ENCODE data around the gene KCNIP4. TPM values are rescaled to one million over a fixed set of nuclear protein-coding genes. Genes with fewer than 3 reads are reported as not detected.

KCNIP4 gene
- total and polyA plus RNA-seq, 9 of the 15 experiments (the other 6 are each of a cell fraction or from before 2014, with no cell fraction given): 0.25 to 0.41 TPM; not detected in 7

GRCh38 chr4:21366840-21367239 lies 581.7 kb downstream of the KCNIP4 start (continued):
- TF ChIP-seq ETS2 (tag; IDR thresholded peaks at IDR 0.05; ENCODE audit: borderline replicate concordance, poor library complexity, severe bottlenecking): no peak
- TF ChIP-seq SMARCA4 (IDR thresholded peaks at IDR 0.05): no peak

DNA sequence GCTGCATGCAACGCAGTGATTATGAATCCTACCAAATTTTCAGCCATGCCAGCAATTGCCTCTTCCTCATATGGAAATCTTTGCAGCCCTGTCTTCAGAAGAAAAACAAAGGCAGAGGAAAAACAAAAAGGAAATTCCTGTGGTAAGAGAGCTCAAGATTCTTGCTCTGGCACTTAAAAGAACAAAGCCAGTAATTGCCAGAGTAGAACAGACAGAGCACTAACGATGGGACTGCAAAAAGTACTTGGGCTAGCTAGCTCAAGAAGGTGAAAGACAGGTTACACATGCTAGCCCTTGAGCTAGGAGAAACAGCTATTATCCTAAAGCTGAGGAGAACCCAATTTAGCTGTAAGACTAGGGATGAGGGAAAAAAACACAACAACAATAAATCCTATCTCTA lies 582.3 kb downstream of the KCNIP4 start:
- H3K79me2 ChIP-seq (ENCODE audit: control insufficient read depth, insufficient read depth, low read length): no peaks in the 10 kb centered on the region
- no peaks in the 10 kb centered on the region for H3K9me1 ChIP-seq (ENCODE audit: control insufficient read depth, insufficient read depth, low read length)
- ChIA-PET POLR2A (no interaction called here), CTCF (ENCODE audit: low intra/inter-chr PET ratio) (no interaction called here)
- H3K36me3 ChIP-seq (ENCODE audit: control insufficient read depth, insufficient read depth, low read length): no peaks in the 10 kb centered on the region
- BruUV-seq (replicated peaks): no TSS peak
- H3K27me3 ChIP-seq (ENCODE audit: control insufficient read depth in 2 of 2, insufficient read depth in 2 of 2, low read length in 2 of 2): no peaks in the 10 kb centered on the region
- no peak overlapping the region for H2AFZ ChIP-seq (ENCODE audit: low read depth, low read length)
- TF ChIP-seq ZHX1 (conservative IDR thresholded peaks at IDR 0.05; ENCODE audit: low read length): no peak
- no peak for TF ChIP-seq NR2C1 (IDR thresholded peaks at IDR 0.05)
- no peak for TF ChIP-seq NR2C1 (tag; IDR thresholded peaks at IDR 0.05)
- TF ChIP-seq ZNF766 (CRISPR knock-in tag; conservative IDR thresholded peaks at IDR 0.05): no peak
- no peak for TF ChIP-seq ZNF165 (CRISPR knock-in tag; IDR thresholded peaks at IDR 0.05; ENCODE audit: borderline replicate concordance)
- no peak for TF ChIP-seq TFAM (CRISPR knock-in tag; conservative IDR thresholded peaks at IDR 0.05)
- no peak for TF ChIP-seq TARDBP (IDR thresholded peaks at IDR 0.05)
- TF ChIP-seq CSDE1 (IDR thresholded peaks at IDR 0.05): no peak
- TF ChIP-seq MECOM (CRISPR knock-in tag; IDR thresholded peaks at IDR 0.05): no peak
- H3K27ac ChIP-seq (ENCODE audit: extremely low read depth, low read depth, low read length): no peak overlapping the region
- 0% methylated on average over 2 of the region's 2 CpGs for WGBS (ENCODE audit: insufficient coverage, low coverage, missing lambda C conversion rate)
- ATAC-seq (no peak), FAIRE-seq (no peak), DNase-seq (ENCODE audit: extremely low read depth in 1 of 4, low spot score in 3 of 4) (no peak)
- no peaks in the 10 kb centered on the region for H3K4me1 ChIP-seq (replicated peaks in 1 of 2; ENCODE audit: control insufficient read depth in 2 of 2, insufficient read depth in 2 of 2, low read length in 2 of 2)
- H3K4me2 ChIP-seq (ENCODE audit: insufficient read depth, low read length): no peak overlapping the region
- H4K20me1 ChIP-seq (replicated peaks; ENCODE audit: control insufficient read depth, insufficient read depth, low read length): no peaks in the 10 kb centered on the region
- no peaks in the 10 kb centered on the region for H3K9me3 ChIP-seq (replicated peaks; ENCODE audit: control insufficient read depth, insufficient read depth, low read depth, low read length)
- intact Hi-C loops (cut with micrococcal nuclease): no loop called here
- no peak overlapping the region for H3K9ac ChIP-seq (ENCODE audit: insufficient read depth in 1 of 2, low read depth in 2 of 2, low read length in 2 of 2)
- no peak overlapping the region for H3K4me3 ChIP-seq
- in situ Hi-C loops (cut with MboI): no loop called here
